SJSA1 (cell line): ENCODE data around the gene ZDHHC3. TPM values are rescaled to one million over a fixed set of nuclear protein-coding genes. Genes with fewer than 3 reads are reported as not detected.

Source experiments
- DNase-seq, 2 experiments: peaks; one replicate each; pipeline ENCODE4 v3.0.0-alpha.2; 2015 to 2020; ENCODE audit warnings: low spot score in 2 of 2, low read depth in 1 of 2
- H3K27ac ChIP-seq: fragments of 250-450 bp; sonication (Bioruptor Pico); 2 replicates; pipeline ENCODE4 v1.5.1; 2020; ENCODE audit warnings: mild to moderate bottlenecking, moderate library complexity
- H3K27me3 ChIP-seq: fragments of 250-450 bp; sonication (Bioruptor Pico); replicated peaks from 2 replicates; pipeline ENCODE4 v1.5.1; 2020; ENCODE audit warnings: mild to moderate bottlenecking, moderate library complexity
- H3K36me3 ChIP-seq: fragments of 250-450 bp; sonication (Bioruptor Pico); 2 replicates; pipeline ENCODE4 v1.5.1; 2020; ENCODE audit warnings: mild to moderate bottlenecking
- H3K4me1 ChIP-seq: fragments of 250-450 bp; sonication (Bioruptor Pico); replicated peaks from 2 replicates; pipeline ENCODE4 v1.6.1; 2021; ENCODE audit warnings: mild to moderate bottlenecking
- H3K4me3 ChIP-seq: fragments of 250-450 bp; sonication (Bioruptor Pico); 2 replicates; pipeline ENCODE4 v1.5.1; 2020; ENCODE audit warnings: mild to moderate bottlenecking
- H3K9me3 ChIP-seq: fragments of 250-450 bp; sonication (Bioruptor Pico); replicated peaks from 2 replicates; pipeline ENCODE4 v1.5.1; 2020; ENCODE audit warnings: mild to moderate bottlenecking
- total RNA-seq: library from RNA; depleted of rRNA; stranded (reverse); fragments of >200 nt; shearing (Covaris generic); gene quantifications from 2 replicates; pipeline ENCODE4 v1.2.3, GENCODE V29; 2014

Gene ZDHHC3
- total RNA-seq, 1 experiment from 2014 or later = 48.8 TPM

DNA sequence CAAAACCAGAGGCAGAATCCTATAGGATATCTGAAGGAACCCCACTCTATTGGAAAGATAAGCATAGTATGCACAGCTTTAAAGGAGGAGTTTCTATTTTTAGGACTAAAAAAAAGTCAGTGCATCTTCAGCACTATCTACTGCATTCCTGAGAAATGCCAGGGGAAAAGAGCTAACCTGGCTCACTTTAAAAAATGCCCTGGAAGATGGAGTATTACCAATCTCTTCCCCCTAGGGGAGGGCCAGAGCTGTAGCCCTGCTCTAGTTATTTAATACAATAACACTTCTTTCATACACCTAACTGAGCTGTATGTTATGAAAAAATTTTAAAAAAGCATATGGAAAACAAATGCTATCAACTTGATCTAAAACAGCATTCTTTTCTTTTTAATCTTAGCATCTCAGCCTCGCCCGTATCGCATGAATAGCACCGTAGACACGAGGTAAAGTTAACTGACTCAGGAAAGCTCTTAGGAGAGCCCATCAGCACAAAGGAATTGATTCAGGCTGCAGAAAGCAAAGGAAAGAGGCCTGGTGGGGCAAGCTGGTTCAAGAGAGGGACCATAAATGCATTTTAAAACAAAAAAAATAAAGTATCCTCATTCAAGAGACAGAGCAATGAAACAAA is 51.4 kb downstream of the ZDHHC3 start:
- H3K27me3 ChIP-seq = no peaks in the 10 kb centered on the region
- peaks cover 7% of the 10 kb centered on the region for H3K36me3 ChIP-seq
- H3K4me1 ChIP-seq = no peaks in the 10 kb centered on the region
- DNase-seq = no peak
- H3K27ac ChIP-seq = no peak overlapping the region
- H3K4me3 ChIP-seq = no peak overlapping the region
- no peaks in the 10 kb centered on the region for H3K9me3 ChIP-seq

DNA sequence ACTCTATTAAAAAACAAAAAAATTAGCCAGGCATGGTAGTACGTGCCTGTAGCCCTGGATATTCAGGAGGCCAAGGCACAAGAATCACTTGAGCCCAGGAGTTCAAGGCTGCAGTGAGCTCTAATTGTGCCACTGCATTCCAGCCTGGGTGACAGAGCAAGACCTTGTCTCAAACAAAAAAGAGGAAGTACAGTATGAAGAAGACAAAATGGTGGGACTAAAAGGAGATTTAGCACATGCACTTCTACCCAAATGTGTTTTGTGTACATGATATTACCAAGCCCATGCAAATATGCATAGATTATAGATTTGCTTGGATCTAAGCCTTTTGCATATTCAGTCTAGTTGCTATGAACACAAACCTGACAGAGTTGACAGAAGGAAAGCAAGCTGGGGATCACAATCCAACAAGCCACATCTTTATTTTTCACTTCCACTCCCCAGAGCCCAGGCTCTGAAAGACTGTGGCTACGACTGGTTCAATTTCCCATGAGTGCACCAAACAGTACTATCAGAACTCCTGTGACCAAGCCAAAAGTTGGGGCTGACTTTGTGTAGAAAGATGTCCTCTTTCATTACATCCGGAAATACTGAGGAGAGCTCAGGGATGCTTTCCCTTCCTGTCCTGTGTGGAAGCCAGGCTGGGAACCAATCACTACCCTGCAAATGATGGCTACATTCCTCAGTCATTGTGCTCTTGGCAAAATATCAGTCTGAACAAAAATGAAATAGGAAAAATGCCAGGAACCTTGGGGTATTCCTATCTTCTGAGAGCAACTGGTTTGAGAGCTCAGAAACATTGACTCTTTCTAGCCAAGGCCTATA is 52.1 kb downstream of the ZDHHC3 start:
- H3K36me3 ChIP-seq = peaks cover 3% of the 10 kb centered on the region
- no peak overlapping the region for H3K4me3 ChIP-seq
- no peak for DNase-seq
- H3K4me1 ChIP-seq = no peaks in the 10 kb centered on the region
- H3K27ac ChIP-seq = no peak overlapping the region
- no peaks in the 10 kb centered on the region for H3K9me3 ChIP-seq
- no peaks in the 10 kb centered on the region for H3K27me3 ChIP-seq

DNA sequence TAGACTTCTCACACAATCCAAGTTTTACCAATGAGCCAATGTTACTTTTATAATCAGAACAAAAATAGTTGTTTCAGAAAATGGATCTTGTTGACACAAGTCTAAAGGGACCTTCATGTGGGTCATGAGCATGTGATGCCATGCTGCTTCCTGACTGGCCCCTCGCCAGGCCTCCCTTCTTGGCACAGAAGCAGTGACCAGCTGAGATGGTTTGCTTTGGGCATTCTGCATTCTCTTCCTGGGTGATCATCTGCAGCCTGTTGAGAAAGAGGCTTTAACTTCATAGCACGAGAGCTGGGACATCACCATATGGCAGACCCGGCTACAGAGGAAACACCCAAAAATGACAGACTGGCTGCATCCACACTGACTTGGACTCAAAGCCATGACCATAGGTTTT is 55.9 kb downstream of the ZDHHC3 start:
- no peak for DNase-seq
- Histone ChIP-seq H3K4me3 (no peak overlapping the region), H3K27ac (no peak overlapping the region), H3K36me3 (peaks cover 3% of the 10 kb centered on the region; the same call in 1 of the 2 replicates), H3K9me3 (no peaks in the 10 kb centered on the region), H3K4me1 (no peaks in the 10 kb centered on the region), H3K27me3 (no peaks in the 10 kb centered on the region)

DNA sequence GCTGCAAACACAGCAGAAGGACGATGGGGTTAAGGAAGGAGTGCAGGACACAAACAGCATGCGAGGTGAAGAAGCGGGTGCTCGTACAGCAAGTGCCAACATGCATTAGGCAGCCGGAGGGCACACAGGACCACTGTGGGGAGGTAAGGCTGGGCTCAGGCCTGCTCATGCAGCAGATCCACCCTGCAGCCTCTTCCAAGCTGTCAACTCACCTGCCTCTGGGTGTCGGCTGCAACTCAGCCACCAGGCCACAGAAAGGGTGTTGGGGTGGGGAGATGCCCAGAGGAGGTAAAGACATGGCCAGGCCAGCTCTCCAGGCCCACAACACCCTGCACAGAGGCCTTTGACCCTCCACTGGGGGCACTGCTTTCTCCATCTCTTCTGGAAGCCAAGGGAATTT is 57.4 kb downstream of the ZDHHC3 start:
- no peak for DNase-seq
- no peaks in the 10 kb centered on the region for H3K27me3 ChIP-seq
- no peak overlapping the region for H3K27ac ChIP-seq
- peaks cover 3% of the 10 kb centered on the region; the same call in 1 of the 2 replicates for H3K36me3 ChIP-seq
- H3K4me1 ChIP-seq = no peaks in the 10 kb centered on the region
- no peak overlapping the region for H3K4me3 ChIP-seq
- H3K9me3 ChIP-seq = no peaks in the 10 kb centered on the region

DNA sequence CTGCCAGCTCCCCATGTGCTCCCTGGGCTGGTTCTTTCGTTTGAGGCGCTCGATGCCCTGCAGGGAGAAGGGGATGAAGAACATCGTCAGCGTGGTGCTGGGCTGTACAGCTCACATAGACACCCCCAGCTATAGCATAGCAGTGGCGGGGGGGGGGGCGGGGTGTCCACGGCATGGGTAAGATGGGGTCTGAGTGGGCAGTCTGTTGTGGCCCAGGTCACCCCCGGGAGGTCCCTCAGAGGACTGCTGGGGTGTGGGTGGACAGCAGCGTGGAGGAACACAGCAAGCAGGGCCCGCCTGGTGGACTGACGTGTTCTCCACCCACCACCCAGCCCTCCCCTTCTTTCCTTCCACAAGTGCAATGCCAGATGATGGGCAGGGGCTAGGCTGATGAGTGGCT is 57.9 kb downstream of the ZDHHC3 start:
- no peak overlapping the region for H3K27ac ChIP-seq
- H3K36me3 ChIP-seq = peaks cover 3% of the 10 kb centered on the region; the same call in 1 of the 2 replicates
- no peak for DNase-seq
- H3K27me3 ChIP-seq = no peaks in the 10 kb centered on the region
- H3K4me1 ChIP-seq = no peaks in the 10 kb centered on the region
- H3K9me3 ChIP-seq = no peaks in the 10 kb centered on the region
- no peak overlapping the region for H3K4me3 ChIP-seq

DNA sequence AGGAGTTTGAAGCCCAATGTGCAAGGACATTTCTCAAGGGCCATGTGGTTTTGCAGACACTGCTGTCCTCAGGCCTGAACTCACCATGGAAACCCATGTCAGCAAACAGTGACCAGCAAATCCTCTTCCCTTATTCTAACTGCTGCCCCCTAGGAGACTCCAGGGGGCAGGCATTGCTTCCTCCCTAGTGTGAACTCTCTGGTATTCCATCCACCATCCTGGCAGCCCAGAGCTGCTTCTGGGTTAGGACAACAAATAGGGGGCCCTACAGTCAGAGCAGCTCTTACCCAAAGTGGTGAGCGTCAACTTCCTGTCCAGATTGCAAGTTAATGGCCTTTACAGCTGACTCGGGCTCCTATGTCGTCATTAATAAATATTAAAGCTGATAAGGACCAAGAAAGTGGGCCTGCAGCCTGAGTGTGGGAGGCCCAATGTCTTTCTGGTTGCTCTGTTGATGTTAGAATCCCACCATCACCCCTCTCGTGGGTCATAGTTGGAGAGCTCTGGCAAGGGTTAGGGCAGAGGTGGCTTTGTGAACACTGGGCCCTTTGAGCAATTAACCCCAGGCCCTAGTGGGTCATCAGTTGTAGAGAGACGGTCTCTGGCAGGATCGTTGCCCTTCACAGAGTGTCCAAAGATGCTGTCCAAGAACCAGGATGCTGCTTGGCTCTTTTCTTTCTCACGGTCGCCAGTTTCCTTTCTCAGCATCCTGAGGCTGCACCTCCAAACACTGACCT is 60.1 kb downstream of the ZDHHC3 start:
- Histone ChIP-seq H3K36me3 (peaks cover 3% of the 10 kb centered on the region; the same call in 1 of the 2 replicates), H3K27ac (no peak overlapping the region), H3K27me3 (no peaks in the 10 kb centered on the region), H3K4me3 (no peak overlapping the region), H3K9me3 (no peaks in the 10 kb centered on the region), H3K4me1 (no peaks in the 10 kb centered on the region)
- no peak for DNase-seq

DNA sequence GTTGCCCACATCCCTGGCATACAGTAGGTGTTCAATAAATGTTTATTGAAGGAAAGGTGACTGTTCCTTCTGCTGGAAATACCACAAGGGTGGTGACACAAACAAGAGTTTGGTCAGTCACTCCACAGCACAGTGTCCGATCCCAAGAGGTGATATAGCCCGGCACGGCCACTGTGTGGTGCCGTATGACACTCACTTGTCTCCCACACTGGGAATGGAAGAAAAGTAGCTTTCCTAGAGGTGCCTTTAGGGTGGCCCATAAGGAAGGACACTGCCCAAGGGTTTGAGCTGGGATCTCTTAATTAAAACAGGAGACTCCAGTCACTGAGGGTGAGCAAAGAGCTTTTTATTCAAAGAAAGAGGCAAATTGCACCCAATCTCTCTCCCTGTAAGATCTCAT is 61.0 kb downstream of the ZDHHC3 start:
- H3K9me3 ChIP-seq = no peaks in the 10 kb centered on the region
- H3K27ac ChIP-seq = no peak overlapping the region
- no peaks in the 10 kb centered on the region for H3K4me1 ChIP-seq
- no peaks in the 10 kb centered on the region for H3K36me3 ChIP-seq
- DNase-seq = no peak
- H3K4me3 ChIP-seq = no peak overlapping the region
- H3K27me3 ChIP-seq = no peaks in the 10 kb centered on the region

DNA sequence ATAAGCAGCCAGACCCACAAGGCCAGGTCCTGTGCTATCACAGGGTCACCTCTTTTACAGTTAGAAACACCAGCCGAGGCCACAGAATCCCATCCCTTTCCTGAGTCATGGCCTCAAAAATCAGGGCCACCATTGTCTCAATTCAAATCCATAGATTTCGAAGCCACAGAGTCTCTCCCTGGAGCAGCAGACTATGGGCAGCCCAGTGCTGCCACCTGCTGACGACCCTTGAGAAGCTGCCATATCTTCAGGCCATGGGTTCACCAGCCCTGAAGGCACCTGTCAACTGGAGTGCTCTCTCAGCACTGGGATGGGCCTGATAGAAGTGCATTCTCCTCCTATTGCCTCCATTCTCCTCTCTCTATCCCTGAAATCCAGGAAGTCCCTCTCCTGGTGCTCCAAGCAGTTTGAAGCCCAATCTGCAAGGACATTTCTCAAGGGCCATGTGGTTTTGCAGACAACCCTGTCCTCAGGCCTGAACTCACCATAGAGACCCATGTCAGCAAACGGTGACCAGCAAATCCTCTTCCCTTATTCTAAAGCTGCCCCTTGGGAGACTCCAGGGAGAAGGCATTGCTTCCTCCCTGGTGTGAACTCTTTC is 62.0 kb downstream of the ZDHHC3 start:
- Histone ChIP-seq H3K4me3 (no peak overlapping the region), H3K27ac (no peak overlapping the region), H3K27me3 (no peaks in the 10 kb centered on the region), H3K36me3 (no peaks in the 10 kb centered on the region), H3K4me1 (no peaks in the 10 kb centered on the region), H3K9me3 (no peaks in the 10 kb centered on the region)
- peak; percentile 55 to 63 for DNase-seq

DNA sequence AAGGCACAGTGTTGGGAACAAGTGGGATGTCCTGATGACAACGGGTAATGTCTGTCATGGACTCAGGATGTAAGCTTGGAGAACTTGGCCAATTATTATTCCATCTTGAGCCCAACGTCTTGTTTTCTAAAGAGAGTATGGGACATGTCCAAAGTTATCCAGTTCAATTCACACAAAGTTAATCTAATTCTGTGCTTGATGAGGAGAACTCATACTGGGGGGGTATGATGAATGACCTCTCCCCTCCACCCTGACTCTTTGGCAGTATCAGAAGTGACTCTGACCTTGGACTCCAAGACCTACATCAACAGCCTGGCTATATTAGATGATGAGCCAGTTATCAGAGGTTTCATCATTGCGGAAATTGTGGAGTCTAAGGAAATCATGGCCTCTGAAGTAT is 65.3 kb downstream of the ZDHHC3 start:
- DNase-seq = no peak
- Histone ChIP-seq H3K4me1 (no peaks in the 10 kb centered on the region), H3K4me3 (no peak overlapping the region), H3K36me3 (no peaks in the 10 kb centered on the region), H3K9me3 (no peaks in the 10 kb centered on the region), H3K27me3 (no peaks in the 10 kb centered on the region), H3K27ac (no peak overlapping the region)

DNA sequence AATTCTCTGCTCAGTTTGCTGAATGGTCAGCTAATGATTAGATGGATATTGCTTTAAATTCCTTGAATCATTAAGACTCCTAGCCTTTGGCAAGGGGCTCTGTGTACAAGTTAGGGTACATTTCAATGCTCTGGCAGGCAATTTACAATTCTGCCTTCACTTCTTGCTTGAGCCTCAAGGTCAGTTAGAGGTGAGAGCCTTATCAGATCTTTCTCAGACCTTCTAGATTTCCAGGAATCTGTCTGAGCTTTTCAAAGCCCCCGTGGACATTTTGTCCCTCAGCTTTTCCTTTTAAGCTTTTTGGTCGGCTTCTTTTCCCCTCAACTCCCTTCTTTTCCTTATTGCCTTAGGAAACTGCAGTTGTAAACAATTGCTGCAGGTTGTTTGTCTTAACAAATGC is 66.9 kb downstream of the ZDHHC3 start:
- DNase-seq = no peak
- Histone ChIP-seq H3K36me3 (no peaks in the 10 kb centered on the region), H3K27me3 (no peaks in the 10 kb centered on the region), H3K9me3 (no peaks in the 10 kb centered on the region), H3K27ac (no peak overlapping the region), H3K4me1 (no peaks in the 10 kb centered on the region), H3K4me3 (no peak overlapping the region)

DNA sequence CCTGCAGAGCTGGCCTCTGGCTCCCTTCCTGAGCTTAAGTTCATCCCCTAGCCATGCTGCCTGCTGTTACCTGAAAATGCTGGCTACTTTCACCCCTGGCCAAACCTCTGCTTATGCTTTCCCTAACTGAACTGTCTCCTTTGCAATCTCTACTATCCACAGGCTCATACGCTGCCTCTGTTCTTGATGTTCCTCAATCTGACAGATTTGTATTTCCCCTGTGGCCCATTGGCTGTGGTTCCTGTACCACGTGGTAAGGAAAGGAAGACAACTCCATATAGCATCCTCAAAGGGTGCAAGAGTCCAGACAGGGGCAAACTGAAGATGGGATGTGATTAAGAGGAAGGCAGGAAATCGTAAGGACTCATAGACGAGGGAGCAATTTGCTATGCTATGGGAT is 68.4 kb downstream of the ZDHHC3 start:
- no peak overlapping the region for H3K4me3 ChIP-seq
- DNase-seq = no peak
- H3K27ac ChIP-seq = no peak overlapping the region
- no peaks in the 10 kb centered on the region for H3K27me3 ChIP-seq
- H3K9me3 ChIP-seq = no peaks in the 10 kb centered on the region
- no peaks in the 10 kb centered on the region for H3K36me3 ChIP-seq
- H3K4me1 ChIP-seq = no peaks in the 10 kb centered on the region

DNA sequence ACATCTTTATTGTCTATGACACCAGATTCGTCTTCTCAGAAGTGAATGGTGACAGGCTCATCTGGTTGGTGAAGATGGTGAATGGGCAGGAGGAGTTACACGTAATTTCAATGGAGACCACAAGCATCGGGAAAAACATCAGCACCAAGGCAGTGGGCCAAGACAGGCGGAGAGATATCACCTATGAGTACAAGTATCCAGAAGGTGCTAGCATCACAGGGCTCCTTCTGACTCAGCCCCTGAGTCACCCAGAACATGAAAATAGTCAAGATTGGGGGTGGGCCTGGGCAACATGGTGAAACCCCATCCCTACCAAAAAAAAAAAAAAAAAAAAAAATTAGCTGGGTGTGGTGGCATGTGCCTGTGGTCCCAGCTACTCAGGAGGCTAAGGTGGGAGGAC is 69.0 kb downstream of the ZDHHC3 start:
- Histone ChIP-seq H3K27me3 (no peaks in the 10 kb centered on the region), H3K9me3 (no peaks in the 10 kb centered on the region), H3K36me3 (no peaks in the 10 kb centered on the region), H3K4me1 (no peaks in the 10 kb centered on the region), H3K4me3 (no peak overlapping the region), H3K27ac (no peak overlapping the region)
- no peak for DNase-seq

DNA sequence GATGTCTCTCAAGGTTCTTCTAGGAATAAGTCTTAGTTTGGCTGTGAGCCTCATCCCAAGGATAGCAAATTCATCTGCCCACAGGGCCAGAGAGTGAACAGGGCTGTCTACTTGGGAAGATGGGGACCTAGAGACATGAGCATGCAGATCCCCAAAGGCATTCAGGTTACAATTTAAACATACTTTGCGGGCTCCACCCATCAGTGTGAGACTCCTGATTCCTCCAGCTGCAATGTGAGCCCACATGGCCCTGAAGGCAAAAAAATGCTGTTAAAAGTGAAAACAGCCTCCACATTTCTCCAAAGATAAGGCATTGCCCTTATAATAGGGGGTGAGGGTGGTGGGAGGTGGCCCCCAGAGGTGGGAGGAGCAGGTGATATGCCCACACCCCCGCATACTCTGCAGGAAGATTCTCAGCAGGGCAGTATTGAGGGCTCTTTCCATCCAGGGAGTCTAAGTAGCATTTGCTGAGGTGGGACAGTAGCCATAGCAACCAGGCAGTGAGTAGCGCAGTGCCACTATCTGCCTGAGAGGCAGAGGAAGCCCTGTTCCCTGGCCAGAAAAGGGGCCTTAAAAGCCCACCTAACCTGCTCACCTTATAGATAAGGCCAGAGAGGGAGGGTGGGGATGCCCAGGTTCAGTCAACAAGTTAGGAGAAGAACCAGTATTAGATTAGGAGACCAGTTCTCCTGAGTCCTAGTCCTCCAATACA is 70.4 kb downstream of the ZDHHC3 start:
- H3K9me3 ChIP-seq = no peaks in the 10 kb centered on the region
- DNase-seq = no peak
- no peak overlapping the region for H3K27ac ChIP-seq
- no peaks in the 10 kb centered on the region for H3K36me3 ChIP-seq
- H3K27me3 ChIP-seq = no peaks in the 10 kb centered on the region
- no peak overlapping the region for H3K4me3 ChIP-seq
- H3K4me1 ChIP-seq = no peaks in the 10 kb centered on the region
